Measurements from ENCODE around the gene FOXL3. TPM values are rescaled to one million over a fixed set of nuclear protein-coding genes. Genes with fewer than 3 reads are reported as not detected.

Gene FOXL3
- total RNA-seq, 2 donors from 2014 or later, result 0.79 TPM; not detected in 1

DNA sequence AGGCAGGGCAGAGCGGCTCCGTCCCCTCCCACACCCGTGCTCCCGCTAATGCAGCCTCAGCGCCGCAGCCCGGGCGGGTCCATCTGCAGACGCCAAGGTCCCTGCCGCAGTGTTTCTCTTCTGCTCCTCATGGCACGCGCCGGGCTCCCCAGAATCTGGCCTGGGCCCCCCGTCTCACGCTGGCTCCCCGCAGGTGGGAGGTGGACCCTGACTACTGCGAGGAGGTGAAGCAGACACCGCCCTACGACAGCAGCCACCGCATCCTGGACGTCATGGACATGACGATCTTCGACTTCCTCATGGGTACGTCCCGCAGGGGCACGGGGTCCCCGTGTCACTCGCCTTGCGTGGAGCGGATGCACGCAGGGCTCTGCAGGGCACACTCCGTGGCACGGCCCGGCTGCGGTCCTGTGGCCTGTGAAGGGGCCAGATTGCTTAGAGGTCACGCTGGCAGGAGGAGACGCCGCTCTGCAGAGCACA, 33.5 kb upstream of the FOXL3 start:
- Histone ChIP-seq H3K4me3 (no peak overlapping the region), H3K36me3 (peaks cover 4% of the 10 kb centered on the region), H3K9me3 (no peaks in the 10 kb centered on the region), H3K9ac (ENCODE audit: low read depth in 2 of 2, low read length in 2 of 2) (no peak overlapping the region), H3K4me1 (peaks cover 4% of the 10 kb centered on the region), H3K27me3 (no peaks in the 10 kb centered on the region), H3K27ac (no peak overlapping the region)
- intact Hi-C loops (cut with DNase I), result no loop called here
- TF ChIP-seq, protein P1, sequence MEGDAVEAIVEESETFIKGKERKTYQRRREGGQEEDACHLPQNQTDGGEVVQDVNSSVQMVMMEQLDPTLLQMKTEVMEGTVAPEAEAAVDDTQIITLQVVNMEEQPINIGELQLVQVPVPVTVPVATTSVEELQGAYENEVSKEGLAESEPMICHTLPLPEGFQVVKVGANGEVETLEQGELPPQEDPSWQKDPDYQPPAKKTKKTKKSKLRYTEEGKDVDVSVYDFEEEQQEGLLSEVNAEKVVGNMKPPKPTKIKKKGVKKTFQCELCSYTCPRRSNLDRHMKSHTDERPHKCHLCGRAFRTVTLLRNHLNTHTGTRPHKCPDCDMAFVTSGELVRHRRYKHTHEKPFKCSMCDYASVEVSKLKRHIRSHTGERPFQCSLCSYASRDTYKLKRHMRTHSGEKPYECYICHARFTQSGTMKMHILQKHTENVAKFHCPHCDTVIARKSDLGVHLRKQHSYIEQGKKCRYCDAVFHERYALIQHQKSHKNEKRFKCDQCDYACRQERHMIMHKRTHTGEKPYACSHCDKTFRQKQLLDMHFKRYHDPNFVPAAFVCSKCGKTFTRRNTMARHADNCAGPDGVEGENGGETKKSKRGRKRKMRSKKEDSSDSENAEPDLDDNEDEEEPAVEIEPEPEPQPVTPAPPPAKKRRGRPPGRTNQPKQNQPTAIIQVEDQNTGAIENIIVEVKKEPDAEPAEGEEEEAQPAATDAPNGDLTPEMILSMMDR (IDR thresholded peaks at IDR 0.05), result no peak
- DNase-seq, result no peak

DNA sequence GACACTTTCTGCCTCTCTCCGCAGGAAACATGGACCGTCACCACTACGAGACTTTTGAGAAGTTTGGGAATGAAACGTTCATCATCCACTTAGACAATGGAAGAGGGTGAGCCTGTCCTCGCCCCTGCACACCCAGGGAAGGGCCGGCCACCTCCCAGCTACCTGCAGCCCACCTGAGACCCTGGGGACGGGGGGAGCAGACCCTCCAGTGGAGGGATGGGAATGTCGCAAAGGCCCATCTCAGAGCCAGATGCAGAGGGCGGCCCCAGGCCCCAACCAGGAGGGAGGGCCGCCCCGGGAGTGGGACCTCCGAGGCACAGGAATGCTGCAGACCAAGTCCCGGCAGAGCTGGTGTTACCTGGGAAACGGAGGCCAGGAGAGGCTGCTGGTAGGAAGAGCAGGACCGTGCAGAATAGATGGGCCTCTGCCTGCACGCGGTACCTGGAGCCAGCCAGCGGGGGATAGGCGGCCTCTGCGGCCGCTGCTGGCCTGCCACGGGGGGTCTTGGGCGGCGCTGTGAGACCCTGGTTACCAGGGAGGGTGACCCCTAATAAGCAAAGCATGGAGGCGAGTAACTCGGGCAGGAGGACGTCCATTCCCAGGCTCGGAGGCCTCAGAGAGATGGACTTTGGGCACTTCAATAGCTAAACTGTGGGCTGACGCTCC, 32.9 kb upstream of the FOXL3 start:
- peaks cover 4% of the 10 kb centered on the region for H3K4me1 ChIP-seq
- H3K4me3 ChIP-seq, result no peak overlapping the region
- H3K36me3 ChIP-seq, result peaks cover 4% of the 10 kb centered on the region
- no peaks in the 10 kb centered on the region for H3K9me3 ChIP-seq
- no peak overlapping the region for H3K9ac ChIP-seq (ENCODE audit: low read depth in 2 of 2, low read length in 2 of 2)
- intact Hi-C loops (cut with DNase I), result no loop called here
- TF ChIP-seq, protein P1 (IDR thresholded peaks at IDR 0.05), result no peak
- H3K27ac ChIP-seq, result no peak overlapping the region
- no peaks in the 10 kb centered on the region for H3K27me3 ChIP-seq
- no peak for DNase-seq

DNA sequence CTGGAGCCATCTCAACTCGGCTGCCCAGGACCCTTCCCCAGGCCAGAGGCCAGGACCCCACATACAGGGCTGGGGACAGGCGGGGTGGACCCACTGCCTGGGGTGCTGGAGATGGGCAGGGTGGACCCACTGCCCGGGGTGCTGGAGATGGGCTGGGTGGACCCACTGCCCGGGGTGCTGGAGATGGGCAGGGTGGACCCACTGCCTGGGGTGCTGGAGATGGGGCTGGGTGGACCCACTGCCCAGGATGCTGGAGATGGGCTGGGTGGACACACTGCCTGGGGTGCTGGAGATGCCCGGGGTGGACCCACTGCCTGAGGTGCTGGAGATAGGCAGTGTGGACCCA, 32.4 kb upstream of the FOXL3 start:
- no peak for DNase-seq
- no peak overlapping the region for H3K9ac ChIP-seq (ENCODE audit: low read depth in 2 of 2, low read length in 2 of 2)
- H3K9me3 ChIP-seq, result no peaks in the 10 kb centered on the region
- no peak overlapping the region for H3K27ac ChIP-seq
- H3K27me3 ChIP-seq, result no peaks in the 10 kb centered on the region
- TF ChIP-seq, protein P1 (IDR thresholded peaks at IDR 0.05), result no peak
- H3K4me3 ChIP-seq, result no peak overlapping the region
- H3K36me3 ChIP-seq, result peaks cover 4% of the 10 kb centered on the region
- intact Hi-C loops (cut with DNase I), result no loop called here
- H3K4me1 ChIP-seq, result peaks cover 4% of the 10 kb centered on the region

DNA sequence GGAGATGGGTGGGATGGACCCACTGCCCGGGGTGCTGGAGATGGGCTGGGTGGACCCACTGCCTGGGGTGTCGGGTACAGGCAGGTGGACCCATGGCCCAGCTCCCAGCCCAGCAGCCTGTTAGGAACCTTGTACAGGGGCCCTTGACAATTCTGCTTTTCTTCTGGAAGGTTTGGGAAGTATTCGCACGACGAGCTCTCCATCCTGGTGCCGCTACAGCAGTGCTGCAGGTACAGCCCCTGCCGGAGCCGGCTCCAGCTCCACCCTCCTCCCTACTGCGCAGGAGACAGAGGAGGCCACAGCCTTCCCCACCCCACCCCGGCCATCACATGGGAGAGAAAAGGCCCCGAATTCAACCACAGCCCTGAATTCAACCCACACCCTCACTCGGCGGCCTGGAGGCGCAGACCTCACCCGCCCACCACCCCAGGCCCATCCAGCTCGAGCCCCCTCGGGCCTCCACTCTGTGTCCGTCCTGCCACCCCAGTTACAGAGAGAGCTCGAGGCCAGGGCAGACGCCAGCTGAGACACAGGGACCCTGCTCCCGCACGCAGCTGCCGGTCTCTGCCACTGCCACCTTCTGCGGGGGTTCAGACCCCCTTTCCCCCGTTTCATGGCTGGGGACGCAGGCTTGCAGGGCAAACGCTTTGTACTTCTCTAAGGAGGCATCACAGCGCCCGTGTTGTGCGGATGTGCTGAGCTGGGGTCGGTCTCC, 31.3 kb upstream of the FOXL3 start:
- peaks cover 4% of the 10 kb centered on the region for H3K36me3 ChIP-seq
- intact Hi-C loops (cut with DNase I), result no loop called here
- no peak overlapping the region for H3K9ac ChIP-seq (ENCODE audit: low read depth in 2 of 2, low read length in 2 of 2)
- no peaks in the 10 kb centered on the region for H3K27me3 ChIP-seq
- TF ChIP-seq, protein P1 (IDR thresholded peaks at IDR 0.05), result no peak
- H3K4me3 ChIP-seq, result no peak overlapping the region
- H3K9me3 ChIP-seq, result no peaks in the 10 kb centered on the region
- peaks cover 4% of the 10 kb centered on the region for H3K4me1 ChIP-seq
- no peak for DNase-seq
- H3K27ac ChIP-seq, result no peak overlapping the region

DNA sequence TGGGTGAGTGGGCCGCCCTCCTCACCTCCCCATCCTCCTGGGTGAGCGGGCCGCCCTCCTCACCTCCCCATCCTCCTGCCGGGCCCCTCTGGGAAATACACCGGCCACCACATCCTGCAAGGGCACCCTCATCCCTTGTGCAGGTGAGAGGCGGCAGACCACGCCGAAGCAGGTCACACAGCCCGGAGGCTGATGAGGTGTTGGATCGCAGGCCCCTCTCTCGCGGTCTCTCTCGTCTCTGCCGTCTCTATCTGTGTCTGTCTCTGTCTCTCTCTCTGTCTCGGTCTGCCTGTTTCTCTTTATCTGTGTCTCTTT, 30.8 kb upstream of the FOXL3 start:
- no peak overlapping the region for H3K9ac ChIP-seq (ENCODE audit: low read depth in 2 of 2, low read length in 2 of 2)
- intact Hi-C loops (cut with DNase I), result no loop called here
- TF ChIP-seq, protein P1 (IDR thresholded peaks at IDR 0.05), result no peak
- H3K9me3 ChIP-seq, result no peaks in the 10 kb centered on the region
- H3K27me3 ChIP-seq, result no peaks in the 10 kb centered on the region
- H3K36me3 ChIP-seq, result peaks cover 4% of the 10 kb centered on the region
- peaks cover 4% of the 10 kb centered on the region for H3K4me1 ChIP-seq
- H3K4me3 ChIP-seq, result no peak overlapping the region
- no peak for DNase-seq
- no peak overlapping the region for H3K27ac ChIP-seq

Measured in colonic mucosa (tissue), 4 donors.